OCI-LY7 (cell line): ENCODE measurements around the gene HPN. TPM values are rescaled to one million over a fixed set of nuclear protein-coding genes. Genes with fewer than 3 reads are reported as not detected.

Experiments
- BruUV-seq: library from RNA; stranded (reverse); fragments of 400-500 nt; replicated peaks from 2 replicates; lab custom pipeline; 2021; lab: Mats Ljungman, UMichigan
- CTCF ChIA-PET: fragments of 300-600 bp; sonication (Branson Sonifier 250); formaldehyde crosslinking; loops from one replicate; lab custom pipeline; 2022; ENCODE audit warnings: antibody characterized with exemption; ENCODE audit not compliant: unreplicated experiment; lab: Charles Lee
- POLR2A ChIA-PET: fragments of 300-600 bp; sonication (Branson Sonifier 250); formaldehyde crosslinking; loops from one replicate; lab custom pipeline; 2022; ENCODE audit warnings: antibody characterized with exemption; lab: Charles Lee
- DNase-seq: peaks from one replicate; pipeline ENCODE4 v3.0.0-alpha.2; 2015; ENCODE audit warnings: low spot score
- H2AFZ ChIP-seq: fragments of 200-600 bp; sonication (generic), shearing (Covaris generic); 2 replicates; pipeline ENCODE4 v1.6.1; 2014; ENCODE audit warnings: mild to moderate bottlenecking, antibody characterized with exemption, low read length, moderate library complexity
- H3K27ac ChIP-seq: fragments of 200-600 bp; sonication (generic); 2 replicates; pipeline ENCODE4 v1.5.1; 2014; ENCODE audit warnings: mixed run types, low read depth, mild to moderate bottlenecking, moderate library complexity, low read length, inconsistent platforms; ENCODE audit not compliant: poor library complexity, severe bottlenecking
- H3K36me3 ChIP-seq: fragments of 200-600 bp; sonication (generic); 2 replicates; pipeline ENCODE4 v1.6.1; 2014; ENCODE audit warnings: mild to moderate bottlenecking, antibody characterized with exemption, low read length, moderate library complexity, mixed read lengths; ENCODE audit not compliant: insufficient read depth
- H3K4me1 ChIP-seq: fragments of 200-600 bp; sonication (generic); 2 replicates; pipeline ENCODE4 v1.5.1; 2014; ENCODE audit warnings: mild to moderate bottlenecking, low read length; ENCODE audit not compliant: insufficient read depth, poor library complexity, severe bottlenecking
- H3K4me2 ChIP-seq: fragments of 200-600 bp; sonication (generic); 2 replicates; pipeline ENCODE4 v1.6.1; 2014; ENCODE audit warnings: mild to moderate bottlenecking, low read length
- H3K4me3 ChIP-seq: fragments of 200-600 bp; sonication (generic); 2 replicates; pipeline ENCODE4 v1.5.1; 2014; ENCODE audit warnings: mild to moderate bottlenecking, low read depth, low read length; ENCODE audit not compliant: poor library complexity, severe bottlenecking
- H3K79me2 ChIP-seq: fragments of 200-600 bp; sonication (generic); 2 replicates; pipeline ENCODE4 v1.6.1; 2016; ENCODE audit warnings: low read depth, mild to moderate bottlenecking, low read length, moderate library complexity, mixed read lengths; ENCODE audit not compliant: insufficient read depth
- H3K9me2 ChIP-seq: fragments of 200-600 bp; sonication (generic); 2 replicates; pipeline ENCODE4 v1.6.1; 2016; ENCODE audit warnings: mild to moderate bottlenecking, low read length, mixed read lengths; ENCODE audit not compliant: insufficient read depth
- H3K9me3 ChIP-seq: fragments of 200-600 bp; sonication (generic); 2 replicates; pipeline ENCODE4 v1.6.1; 2014; ENCODE audit warnings: mild to moderate bottlenecking, mixed run types, low read length, mixed read lengths
- H4K20me1 ChIP-seq: fragments of 200-600 bp; sonication (generic); 2 replicates; pipeline ENCODE4 v1.6.1; 2014; ENCODE audit warnings: mild to moderate bottlenecking, antibody characterized with exemption, low read length, moderate library complexity, mixed read lengths; ENCODE audit not compliant: insufficient read depth
- CTCF ChIP-seq: fragments of 200-600 bp; sonication (generic); conservative IDR thresholded peaks from 2 replicates; pipeline ENCODE4 v1.5.1; 2014; ENCODE audit warnings: mild to moderate bottlenecking, antibody characterized with exemption, low read length, moderate library complexity, mixed read lengths
- EZH2phosphoT487 ChIP-seq: fragments of 200-600 bp; sonication (generic); IDR thresholded peaks from 2 replicates; pipeline ENCODE4 v1.6.1; 2018; ENCODE audit warnings: low read depth, borderline replicate concordance, mild to moderate bottlenecking, mixed run types, antibody characterized with exemption, low read length, moderate library complexity, mixed read lengths
- intact Hi-C: fragments of 100-400 bp; cut with micrococcal nuclease; formaldehyde crosslinking; loops from one replicate; pipeline ENCODE4 v1.10.0; 2022; ENCODE audit not compliant: unreplicated experiment
- total RNA-seq, 2 experiments: library from RNA; depleted of rRNA in 1 of 2; stranded (reverse); fragments of >200 nt in 1 of 2; shearing (Covaris generic) in 1 of 2; gene quantifications; 2 replicates each; pipeline ENCODE4 v1.2.3, GENCODE V29; 2014 to 2022

HPN gene
- total RNA-seq, 2 experiments from 2014 or later, result 0.17 to 0.19 TPM

GRCh38 chr19:35034588-35035382 is 6.7 kb upstream of the HPN start:
- DNase-seq, result no peak

GRCh38 chr19:35037716-35038622 is 3.6 kb upstream of the HPN start:
- Histone ChIP-seq H3K4me2 (no peak overlapping the region), H3K9me2 (no peaks in the 10 kb centered on the region), H3K4me1 (peaks cover 8% of the 10 kb centered on the region), H2AFZ (no peak overlapping the region), H4K20me1 (no peaks in the 10 kb centered on the region), H3K4me3 (no peak overlapping the region), H3K9me3 (no peaks in the 10 kb centered on the region), H3K27ac (no peak overlapping the region), H3K79me2 (no peaks in the 10 kb centered on the region), H3K36me3 (no peaks in the 10 kb centered on the region)
- no TSS peak for BruUV-seq
- no peak for DNase-seq
- ChIA-PET POLR2A (interaction anchor here (0.7 kb wide), 1 partner anchor 86 kb away, joined by 3 read pairs; no protein-coding TSS in a partner anchor), CTCF (interaction anchor here (0.6 kb wide), 1 partner anchor 66 kb away, joined by 3 read pairs; no protein-coding TSS in a partner anchor)
- TF ChIP-seq CTCF, result no peak
- TF ChIP-seq EZH2phosphoT487, result no peak
- intact Hi-C loops, result no loop called here

More at GRCh38 chr19:35034588-35035382, 6.7 kb upstream of the HPN start:
- ChIA-PET CTCF (no interaction called here), POLR2A (no interaction called here)
- peaks cover 8% of the 10 kb centered on the region for H3K4me1 ChIP-seq
- H2AFZ ChIP-seq, result no peak overlapping the region
- intact Hi-C loops, result no loop called here
- no peak overlapping the region for H3K4me3 ChIP-seq
- no peaks in the 10 kb centered on the region for H3K79me2 ChIP-seq
- H3K4me2 ChIP-seq, result no peak overlapping the region
- H3K27ac ChIP-seq, result no peak overlapping the region
- TF ChIP-seq CTCF (no peak), EZH2phosphoT487 (no peak)
- no peaks in the 10 kb centered on the region for H3K36me3 ChIP-seq
- no peaks in the 10 kb centered on the region for H3K9me3 ChIP-seq
- no peaks in the 10 kb centered on the region for H4K20me1 ChIP-seq
- H3K9me2 ChIP-seq, result no peaks in the 10 kb centered on the region
- no TSS peak for BruUV-seq
